ENCODE results near the gene CYB5A.

GRCh38 chr18:74230922-74231714, 60.6 kb downstream of the CYB5A start:
- TF ChIP-seq TAF1 (IDR thresholded peaks at IDR 0.05; ENCODE audit: borderline replicate concordance, insufficient read depth, low read length) (no peak), POLR2AphosphoS5 (IDR thresholded peaks at IDR 0.05; ENCODE audit: low read depth, low read length) (no peak), REST (IDR thresholded peaks at IDR 0.05; ENCODE audit: insufficient read depth in 1 of 2, low read depth in 2 of 2, low read length in 2 of 2) (no peak), SIN3A (IDR thresholded peaks at IDR 0.05; ENCODE audit: borderline replicate concordance, insufficient read depth, low read length) (no peak)
